Astrocyte of the cerebellum (primary cell): ENCODE data around the gene MRPL57.
"Not testable (repeated sequence)": the region's sequence is repeated elsewhere in the genome, so short reads cannot be mapped to it uniquely, and the experiment has no call there.

Experiments
- DNase-seq: peaks from one replicate; pipeline ENCODE4 v3.0.0-alpha.2; 2011; ENCODE audit warnings: low read depth
- H3K4me3 ChIP-seq: 2 replicates; pipeline ENCODE4 v1.5.1; 2011; ENCODE audit warnings: mild to moderate bottlenecking, low read depth, low read length, moderate library complexity
- in situ Hi-C: cut with HindIII; loops from 2 replicates; pipeline ENCODE4 v1.10.0; 2017; ENCODE audit warnings: low sequenced_read_pairs
- TF ChIP-seq, protein P1 (sequence below): IDR thresholded peaks from 2 replicates; pipeline ENCODE4 v1.5.1; 2012; ENCODE audit warnings: low read length, low read depth, moderate library complexity, mild to moderate bottlenecking; ENCODE audit errors: missing control alignments

Gene MRPL57

DNA sequence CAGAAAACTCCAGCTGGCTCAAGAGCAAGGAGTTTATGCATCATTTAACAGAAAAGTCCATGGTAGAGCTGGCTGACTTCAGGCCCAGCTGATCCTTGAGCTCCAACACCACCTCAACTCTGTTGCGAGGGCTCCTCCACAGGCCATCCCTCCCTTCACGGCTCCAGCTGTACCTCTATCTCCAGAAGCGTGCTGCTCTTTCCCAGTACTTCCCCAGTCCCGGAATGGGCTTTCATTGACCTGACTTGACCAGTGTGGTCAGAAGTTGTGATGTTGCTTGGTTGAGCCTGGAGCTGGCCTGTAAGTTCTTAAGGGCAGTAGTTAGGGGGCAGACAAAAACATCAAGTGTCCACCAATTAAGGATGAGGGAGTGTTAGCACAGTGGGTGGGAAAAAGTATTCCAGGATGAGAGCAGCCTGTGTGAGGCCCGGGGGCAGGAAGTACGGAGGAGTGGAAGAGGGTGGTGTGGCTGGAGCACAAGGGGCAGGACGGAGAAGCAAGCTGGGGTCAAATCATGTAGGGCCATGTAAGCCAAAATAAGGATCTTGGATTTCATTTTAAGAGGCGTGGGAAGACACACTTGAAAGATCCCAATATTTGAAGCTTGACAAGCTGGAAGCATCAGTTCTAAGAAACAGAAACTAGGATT lies 24.1 kb upstream of the MRPL57 start:
- no peak overlapping the region for H3K4me3 ChIP-seq
- TF ChIP-seq, protein P1, sequence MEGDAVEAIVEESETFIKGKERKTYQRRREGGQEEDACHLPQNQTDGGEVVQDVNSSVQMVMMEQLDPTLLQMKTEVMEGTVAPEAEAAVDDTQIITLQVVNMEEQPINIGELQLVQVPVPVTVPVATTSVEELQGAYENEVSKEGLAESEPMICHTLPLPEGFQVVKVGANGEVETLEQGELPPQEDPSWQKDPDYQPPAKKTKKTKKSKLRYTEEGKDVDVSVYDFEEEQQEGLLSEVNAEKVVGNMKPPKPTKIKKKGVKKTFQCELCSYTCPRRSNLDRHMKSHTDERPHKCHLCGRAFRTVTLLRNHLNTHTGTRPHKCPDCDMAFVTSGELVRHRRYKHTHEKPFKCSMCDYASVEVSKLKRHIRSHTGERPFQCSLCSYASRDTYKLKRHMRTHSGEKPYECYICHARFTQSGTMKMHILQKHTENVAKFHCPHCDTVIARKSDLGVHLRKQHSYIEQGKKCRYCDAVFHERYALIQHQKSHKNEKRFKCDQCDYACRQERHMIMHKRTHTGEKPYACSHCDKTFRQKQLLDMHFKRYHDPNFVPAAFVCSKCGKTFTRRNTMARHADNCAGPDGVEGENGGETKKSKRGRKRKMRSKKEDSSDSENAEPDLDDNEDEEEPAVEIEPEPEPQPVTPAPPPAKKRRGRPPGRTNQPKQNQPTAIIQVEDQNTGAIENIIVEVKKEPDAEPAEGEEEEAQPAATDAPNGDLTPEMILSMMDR, result no peak
- no peak for DNase-seq
- in situ Hi-C loops, result no loop called here

DNA sequence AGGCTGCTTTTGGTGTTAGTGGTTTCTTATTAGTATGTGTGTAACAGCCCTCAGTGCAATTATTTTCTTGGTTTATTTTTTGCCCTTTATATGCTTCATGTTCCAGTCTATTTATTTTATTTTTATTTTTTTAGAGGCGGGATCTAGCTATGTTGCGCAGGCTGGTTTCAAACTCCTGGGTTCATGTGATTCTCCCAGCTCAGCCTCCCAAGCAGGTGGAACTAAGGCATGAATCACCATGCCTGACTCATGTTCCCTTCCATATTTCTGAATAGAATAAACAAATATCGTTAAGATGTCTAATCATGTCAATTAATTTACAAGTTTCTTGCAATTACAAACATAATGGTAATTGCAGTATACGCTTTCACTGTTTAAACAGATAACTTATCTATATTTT lies 11.8 kb upstream of the MRPL57 start:
- in situ Hi-C loops, result no loop called here
- TF ChIP-seq, protein P1, result no peak
- H3K4me3 ChIP-seq, result no peak overlapping the region
- no peak for DNase-seq

DNA sequence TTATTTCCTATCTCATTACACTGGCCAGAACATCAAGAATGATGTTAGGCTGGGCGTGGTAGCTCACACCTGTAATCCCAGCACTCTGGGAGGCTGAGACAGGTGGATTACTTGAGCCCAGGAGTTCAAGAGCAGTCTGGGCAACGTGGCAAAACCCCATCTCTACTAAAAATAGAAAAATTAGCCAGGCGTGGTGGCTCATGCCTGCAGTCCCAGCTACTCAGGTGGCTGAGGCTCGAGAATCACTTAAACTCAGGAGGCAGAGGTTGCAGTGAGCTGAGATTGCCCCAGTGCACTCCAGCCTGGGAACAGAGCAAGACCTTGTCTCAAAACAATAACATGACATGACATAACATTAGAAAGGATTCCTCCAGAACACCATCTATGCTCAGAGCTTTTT lies 10.9 kb upstream of the MRPL57 start:
- H3K4me3 ChIP-seq, in situ Hi-C loops: not testable (repeated sequence)

DNA sequence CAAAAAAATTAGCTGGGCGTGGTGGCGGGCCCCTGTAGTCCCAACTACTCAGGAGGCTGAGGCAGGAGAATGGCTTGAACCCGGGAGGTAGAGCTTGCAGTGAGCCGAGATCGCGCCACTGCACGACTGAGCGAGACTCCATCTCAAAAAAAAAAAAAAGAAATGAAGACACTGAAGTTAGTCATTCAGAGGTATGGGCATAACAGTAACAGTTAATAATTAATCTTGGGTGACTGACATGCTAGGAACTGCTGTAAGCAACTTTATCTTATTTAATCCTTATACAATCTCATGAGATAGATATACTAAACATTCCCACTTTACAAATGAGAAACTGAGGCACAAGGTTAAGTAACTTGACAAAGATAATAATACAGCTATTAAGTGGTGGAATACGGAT lies 5.0 kb upstream of the MRPL57 start:
- DNase-seq, result no peak
- TF ChIP-seq, protein P1, result no peak
- in situ Hi-C loops, result no loop called here
- no peak overlapping the region for H3K4me3 ChIP-seq

More for the DNA sequence above, 10.9 kb upstream of the MRPL57 start:
- not testable (repeated sequence) for DNase-seq

DNA sequence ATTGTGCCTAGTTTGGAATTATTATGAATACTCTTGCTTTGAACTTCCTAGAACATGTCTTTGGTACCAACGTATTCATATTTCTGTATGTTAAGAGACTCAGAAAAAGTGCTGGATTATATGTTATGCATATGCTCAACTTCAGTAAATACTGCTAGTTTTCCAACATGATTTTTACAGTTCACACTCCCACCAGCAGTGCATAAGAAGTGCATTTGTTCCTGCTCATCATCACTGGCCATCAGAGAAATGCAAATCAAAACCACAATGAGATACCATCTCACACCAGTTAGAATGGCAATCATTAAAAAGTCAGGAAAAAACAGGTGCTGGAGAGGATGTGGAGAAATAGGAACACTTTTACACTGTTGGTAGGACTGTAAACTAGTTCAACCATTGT lies 2.7 kb upstream of the MRPL57 start:
- H3K4me3 ChIP-seq, in situ Hi-C loops, DNase-seq: not testable (repeated sequence)

DNA sequence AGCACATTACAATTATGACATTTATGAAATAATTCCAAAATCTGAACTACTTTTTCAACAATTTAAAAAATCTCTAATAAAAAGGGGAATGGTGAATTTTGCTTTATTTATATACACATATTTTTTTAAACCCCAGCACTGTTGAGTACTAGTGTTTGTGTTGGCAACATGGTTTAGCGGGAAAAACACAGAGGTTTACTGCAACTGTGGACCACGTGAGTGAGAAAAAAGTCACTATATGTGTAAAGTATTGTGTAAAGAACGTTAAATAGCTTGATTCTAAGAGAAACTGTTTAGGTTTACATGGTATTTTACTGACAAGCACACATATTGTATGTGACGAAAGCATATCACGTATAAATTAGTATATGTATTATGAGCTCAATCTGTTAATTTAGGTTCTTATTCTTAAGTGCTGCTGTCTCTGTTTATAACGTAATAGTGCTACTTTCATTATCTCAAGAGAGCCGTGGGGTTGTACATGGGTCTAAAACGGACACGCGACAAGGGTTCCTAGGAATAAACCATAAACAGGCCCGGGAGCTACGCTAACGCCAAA lies 723 bp upstream of the MRPL57 start:
- TF ChIP-seq, protein P1, result no peak
- DNase-seq, result no peak

DNA sequence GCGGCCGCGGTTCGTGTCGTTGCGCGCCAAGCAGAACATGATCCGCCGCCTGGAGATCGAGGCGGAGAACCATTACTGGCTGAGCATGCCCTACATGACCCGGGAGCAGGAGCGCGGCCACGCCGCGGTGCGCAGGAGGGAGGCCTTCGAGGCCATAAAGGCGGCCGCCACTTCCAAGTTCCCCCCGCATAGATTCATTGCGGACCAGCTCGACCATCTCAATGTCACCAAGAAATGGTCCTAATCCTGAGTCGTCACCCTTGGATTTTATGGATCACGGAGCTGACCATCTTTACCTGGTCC lies 475 bp downstream of the MRPL57 start:
- no peak for DNase-seq
- peak overlapping the region; percentile 84 for H3K4me3 ChIP-seq
- in situ Hi-C loops, result no loop called here
- TF ChIP-seq, protein P1, result no peak

More for the DNA sequence above, 723 bp upstream of the MRPL57 start:
- H3K4me3 ChIP-seq, result peak overlapping the region; percentile 84
- in situ Hi-C loops, result no loop called here

DNA sequence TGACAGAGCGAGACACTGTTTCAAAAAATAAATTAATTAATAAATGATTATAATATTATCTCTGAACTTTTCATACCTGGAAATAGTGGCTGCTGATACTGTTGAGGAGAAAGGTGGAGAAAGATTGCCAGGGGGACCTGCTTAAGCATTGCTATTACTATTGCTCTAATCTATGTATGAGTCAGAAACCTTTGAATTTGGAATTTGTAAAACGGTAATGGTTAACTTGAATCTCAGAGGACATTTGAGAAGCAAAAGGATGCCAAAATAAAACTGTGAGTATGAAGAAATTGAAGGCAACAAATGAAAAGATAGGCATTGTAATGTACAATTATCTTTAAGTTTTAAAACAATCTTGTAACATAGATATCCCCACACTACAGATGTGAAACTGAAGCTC lies 5.2 kb downstream of the MRPL57 start:
- in situ Hi-C loops, result no loop called here
- DNase-seq, result no peak
- TF ChIP-seq, protein P1, result no peak
- no peak overlapping the region for H3K4me3 ChIP-seq

DNA sequence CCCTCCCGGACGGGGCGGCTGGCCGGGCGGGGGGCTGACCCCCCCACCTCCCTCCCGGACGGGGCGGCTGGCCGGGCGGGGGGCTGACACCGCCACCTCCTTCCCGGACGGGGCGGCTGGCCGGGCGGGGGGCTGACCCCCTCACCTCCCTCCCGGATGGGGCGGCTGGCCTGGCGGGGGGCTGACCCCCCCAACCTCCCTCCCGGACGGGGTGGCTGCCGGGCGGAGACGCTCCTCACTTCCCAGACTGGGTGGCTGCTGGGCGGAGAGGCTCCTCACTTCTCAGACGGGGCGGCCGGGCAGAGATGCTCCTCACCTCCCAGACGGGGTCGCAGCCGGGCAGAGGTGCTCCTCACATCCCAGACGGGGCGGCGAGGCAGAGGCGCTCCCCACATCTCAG lies 10.0 kb downstream of the MRPL57 start:
- DNase-seq, in situ Hi-C loops: not testable (repeated sequence)

DNA sequence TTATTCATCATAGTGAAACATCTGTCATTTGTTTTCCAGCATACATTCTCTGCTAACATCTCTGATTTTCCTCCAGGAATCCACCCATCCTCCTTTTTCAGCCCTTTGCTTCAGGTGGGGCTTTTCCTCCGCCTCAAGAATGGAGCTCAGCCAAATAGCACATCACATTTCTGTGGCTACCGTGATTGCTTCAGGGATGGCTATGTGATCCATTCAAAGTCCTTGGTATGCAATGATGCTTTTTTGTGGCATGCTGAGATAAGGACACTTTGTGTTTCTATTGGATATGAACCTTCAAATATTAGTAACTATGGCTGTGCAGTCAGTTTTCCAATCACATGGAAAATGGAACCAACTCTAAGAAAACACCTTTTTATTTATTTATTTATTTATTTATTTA lies 18.3 kb downstream of the MRPL57 start:
- DNase-seq, H3K4me3 ChIP-seq, in situ Hi-C loops: not testable (repeated sequence)

More for the DNA sequence above, 10.0 kb downstream of the MRPL57 start:
- H3K4me3 ChIP-seq, result not testable (repeated sequence)

DNA sequence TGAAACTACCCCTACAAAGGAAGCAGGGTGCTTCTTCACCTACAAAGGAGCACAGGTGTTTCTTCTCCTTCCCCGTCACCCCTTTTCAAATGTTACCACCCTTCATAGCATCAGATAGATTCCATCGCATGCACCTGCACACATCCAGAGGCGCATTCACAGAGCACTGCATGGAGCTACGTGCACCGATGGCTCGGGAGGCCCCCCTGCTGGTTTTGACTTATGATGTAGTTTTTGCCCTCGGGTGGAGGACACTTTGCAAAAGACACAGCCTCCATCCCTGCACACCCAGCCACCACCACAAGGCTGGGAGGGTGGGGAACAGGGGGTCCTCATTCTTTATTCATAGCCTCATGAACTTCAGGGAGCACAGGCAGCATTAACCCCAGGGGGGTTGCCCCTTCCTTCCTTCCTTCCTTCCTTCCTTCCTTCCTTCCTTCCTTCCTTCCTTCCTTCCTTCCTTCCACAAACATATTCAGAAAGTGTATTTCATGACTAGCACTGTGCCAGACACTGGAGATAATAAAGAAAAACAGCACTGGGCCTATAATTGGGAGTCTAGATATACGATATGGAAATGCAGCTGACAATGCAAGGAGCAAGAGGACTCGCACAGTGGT lies 21.3 kb downstream of the MRPL57 start:
- H3K4me3 ChIP-seq, in situ Hi-C loops, DNase-seq: not testable (repeated sequence)
